Mesothelial cell of epicardium (in vitro differentiated cells): ENCODE results near the gene IER3IP1. TPM values are rescaled to one million over a fixed set of nuclear protein-coding genes. Genes with fewer than 3 reads are reported as not detected.

ENCODE experiments used
- DNase-seq, 2 experiments: peaks; one replicate each; pipeline ENCODE4 v3.0.0; 2021; ENCODE audit warnings: low spot score in 2 of 2; ENCODE audit not compliant: unreplicated experiment in 2 of 2
- H3K27ac Mint-ChIP-seq: 2 replicates; pipeline ENCODE4 v1.8.0; 2021; ENCODE audit warnings: mixed read lengths
- H3K27me3 Mint-ChIP-seq: 2 replicates; pipeline ENCODE4 v1.8.0; 2021; ENCODE audit warnings: low read depth, mixed read lengths
- H3K36me3 Mint-ChIP-seq: 2 replicates; pipeline ENCODE4 v1.8.0; 2021; ENCODE audit warnings: mixed read lengths
- H3K4me1 Mint-ChIP-seq: 2 replicates; pipeline ENCODE4 v1.8.0; 2021; ENCODE audit warnings: mixed read lengths
- H3K4me3 Mint-ChIP-seq: 2 replicates; pipeline ENCODE4 v1.8.0; 2021; ENCODE audit warnings: mild to moderate bottlenecking, moderate library complexity, mixed read lengths
- H3K9me3 Mint-ChIP-seq: 2 replicates; pipeline ENCODE4 v1.8.0; 2021; ENCODE audit warnings: mixed read lengths
- CTCF ChIP-seq: fragments of 200-600 bp; sonication (generic); IDR thresholded peaks from one replicate; pipeline ENCODE4 v1.5.0; 2021; ENCODE audit warnings: antibody characterized with exemption; ENCODE audit not compliant: unreplicated experiment
- total RNA-seq: library from RNA; stranded (reverse); gene quantifications from 3 replicates; pipeline ENCODE4 v1.2.1, GENCODE V29; 2021

The IER3IP1 gene
- total RNA-seq, 1 donor from 2014 or later = 12.0 TPM

- H3K4me3 Mint-ChIP-seq = no peak overlapping the region
- TF ChIP-seq CTCF = no peak
- H3K9me3 Mint-ChIP-seq = peaks cover 17% of the 10 kb centered on the region
- H3K27ac Mint-ChIP-seq = no peak overlapping the region
- no peaks in the 10 kb centered on the region for H3K4me1 Mint-ChIP-seq
- DNase-seq = no peak
- H3K27me3 Mint-ChIP-seq = peaks cover 28% of the 10 kb centered on the region
- H3K36me3 Mint-ChIP-seq = no peaks in the 10 kb centered on the region
Observed at GRCh38 chr18:47180765-47181164, 4.6 kb upstream of the IER3IP1 start.

GRCh38 chr18:47179520-47179919, 3.4 kb upstream of the IER3IP1 start:
- no peak for DNase-seq
- Mint-ChIP-seq H3K4me1 (no peaks in the 10 kb centered on the region), H3K27me3 (peaks cover 28% of the 10 kb centered on the region), H3K4me3 (no peak overlapping the region), H3K36me3 (no peaks in the 10 kb centered on the region), H3K27ac (no peak overlapping the region), H3K9me3 (peaks cover 6% of the 10 kb centered on the region)
- TF ChIP-seq CTCF = no peak

- no peaks in the 10 kb centered on the region for H3K4me1 Mint-ChIP-seq
- TF ChIP-seq CTCF = no peak
- no peaks in the 10 kb centered on the region for H3K9me3 Mint-ChIP-seq
- H3K27me3 Mint-ChIP-seq = peaks cover 11% of the 10 kb centered on the region
- H3K4me3 Mint-ChIP-seq = no peak overlapping the region
- no peaks in the 10 kb centered on the region for H3K36me3 Mint-ChIP-seq
- DNase-seq = peak in 1 of 2 experiments; percentile 49
- no peak overlapping the region for H3K27ac Mint-ChIP-seq
Observed at GRCh38 chr18:47175283-47175897, 774 bp downstream of the IER3IP1 start.

GRCh38 chr18:47174545-47175116, 1.5 kb downstream of the IER3IP1 start:
- TF ChIP-seq CTCF = no peak
- Mint-ChIP-seq H3K4me1 (no peaks in the 10 kb centered on the region), H3K27me3 (peaks cover 11% of the 10 kb centered on the region), H3K4me3 (no peak overlapping the region), H3K9me3 (no peaks in the 10 kb centered on the region), H3K27ac (no peak overlapping the region), H3K36me3 (no peaks in the 10 kb centered on the region)
- no peak for DNase-seq

- H3K27ac Mint-ChIP-seq = no peak overlapping the region
- no peaks in the 10 kb centered on the region for H3K4me1 Mint-ChIP-seq
- no peak for TF ChIP-seq CTCF
- H3K4me3 Mint-ChIP-seq = no peak overlapping the region
- H3K36me3 Mint-ChIP-seq = no peaks in the 10 kb centered on the region
- no peak for DNase-seq
- no peaks in the 10 kb centered on the region for H3K9me3 Mint-ChIP-seq
- H3K27me3 Mint-ChIP-seq = peaks cover 6% of the 10 kb centered on the region
Observed at GRCh38 chr18:47172476-47172875, 3.7 kb downstream of the IER3IP1 start.
